NCI-H146 treated with DMSO at 0.1 percent for 48 hours (cell line): Measurements from ENCODE around the gene AATF.
A peak's percentile ranks its signal among the peaks of the same experiment; 100 is the strongest.

Experiments used
- DNase-seq: peaks from one replicate; lab custom pipeline; 2025; ENCODE audit not compliant: unreplicated experiment; lab: John Stamatoyannopoulos, UW

AATF gene

DNA sequence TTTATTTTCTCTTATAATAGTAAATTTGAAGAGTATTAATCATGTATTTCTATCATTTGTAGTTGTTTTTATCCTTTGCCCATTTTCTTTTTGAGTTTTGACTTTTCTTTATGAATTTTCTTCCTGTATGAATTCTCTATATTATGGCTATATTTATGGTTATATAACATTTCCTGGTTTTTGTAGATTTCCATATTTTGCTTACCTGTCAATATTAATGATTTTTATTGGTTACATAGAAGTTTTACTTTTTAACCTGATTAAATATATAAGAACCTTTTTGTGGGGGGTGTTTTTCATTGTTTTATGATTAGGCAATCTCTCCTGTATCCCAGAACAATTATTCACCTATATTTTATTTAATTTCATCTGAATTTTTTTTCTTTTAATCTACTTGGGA is 93.2 kb downstream of the AATF start:
- no peak for DNase-seq

GRCh38 chr17:37043201-37043600 is 94.4 kb downstream of the AATF start:
- DNase-seq: no peak

DNA sequence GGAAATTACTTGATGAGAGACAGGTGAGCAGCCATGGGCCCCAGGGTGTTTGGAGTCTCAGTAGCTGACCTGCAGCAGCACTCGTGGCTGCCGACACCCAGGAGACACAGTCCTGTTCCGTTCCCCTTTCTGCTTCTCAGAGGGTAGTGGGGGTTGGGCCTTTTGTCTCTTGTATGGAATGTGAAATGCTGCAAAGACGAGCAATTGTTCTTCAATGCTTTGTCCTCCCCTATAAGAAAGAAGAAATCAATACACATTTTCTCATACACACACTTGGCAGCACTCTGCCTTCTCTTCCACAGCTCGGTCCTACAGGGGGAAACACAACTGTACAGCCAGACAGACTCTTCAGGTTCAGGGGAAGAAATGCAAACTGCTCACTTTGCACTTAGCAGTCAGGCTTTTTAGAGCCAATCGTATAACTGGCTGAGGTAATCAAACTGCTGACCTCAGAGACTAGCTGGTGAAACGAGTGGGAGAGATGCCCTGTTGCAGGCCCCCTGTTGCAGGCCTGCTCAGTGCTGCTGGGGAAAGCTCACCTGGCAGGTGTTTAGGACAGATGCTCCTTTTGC is 96.7 kb downstream of the AATF start:
- no peak for DNase-seq

DNA sequence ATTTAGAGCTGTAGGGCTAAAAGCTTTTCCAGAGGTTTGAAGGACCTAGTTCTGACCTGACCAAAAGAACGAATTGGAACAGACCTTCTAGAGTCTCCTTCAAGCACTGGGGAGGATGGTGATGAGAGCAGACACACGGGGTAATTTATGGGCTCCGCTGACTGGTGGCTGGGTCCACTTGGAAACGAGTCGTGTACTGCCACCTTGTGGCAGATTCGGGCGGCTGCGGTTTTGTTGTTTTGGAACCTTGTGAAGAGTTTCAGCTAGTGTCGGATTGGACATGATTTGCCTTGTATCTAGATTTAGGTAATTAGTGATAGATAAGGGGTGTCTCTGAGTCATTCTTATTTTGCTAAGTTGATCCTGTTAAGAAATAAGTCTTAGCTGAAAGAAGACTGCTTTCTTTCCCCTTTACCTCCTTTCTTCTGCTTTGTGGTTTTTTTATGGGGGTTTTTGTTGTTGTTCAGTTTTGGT is 98.9 kb downstream of the AATF start:
- DNase-seq: peak; percentile 53

- DNase-seq: no peak
Observed at GRCh38 chr17:37048811-37049210, 100.1 kb downstream of the AATF start.

GRCh38 chr17:37050920-37051319 is 102.2 kb downstream of the AATF start:
- DNase-seq: no peak

DNA sequence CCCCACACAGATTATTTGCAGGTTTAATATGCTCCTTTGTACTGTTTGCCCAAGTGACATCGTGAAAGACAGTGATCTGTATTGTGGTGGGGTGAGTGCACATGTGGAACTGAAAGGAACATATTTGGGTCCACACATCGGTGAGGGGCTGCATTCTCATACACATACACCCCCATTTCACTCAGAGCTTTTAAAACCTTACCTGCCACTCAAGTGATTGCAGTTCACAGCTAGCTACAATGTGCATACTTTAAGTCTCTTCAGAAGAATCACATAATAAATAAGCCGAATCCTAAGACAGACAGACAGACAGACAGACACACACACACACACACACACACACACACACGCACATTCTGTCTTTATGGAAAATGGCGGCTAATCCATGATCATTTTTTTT is 102.6 kb downstream of the AATF start:
- DNase-seq: no peak

- DNase-seq: no peak
Observed at GRCh38 chr17:37051833-37052232, 103.1 kb downstream of the AATF start.

GRCh38 chr17:37052450-37052849 is 103.7 kb downstream of the AATF start:
- no peak for DNase-seq

DNA sequence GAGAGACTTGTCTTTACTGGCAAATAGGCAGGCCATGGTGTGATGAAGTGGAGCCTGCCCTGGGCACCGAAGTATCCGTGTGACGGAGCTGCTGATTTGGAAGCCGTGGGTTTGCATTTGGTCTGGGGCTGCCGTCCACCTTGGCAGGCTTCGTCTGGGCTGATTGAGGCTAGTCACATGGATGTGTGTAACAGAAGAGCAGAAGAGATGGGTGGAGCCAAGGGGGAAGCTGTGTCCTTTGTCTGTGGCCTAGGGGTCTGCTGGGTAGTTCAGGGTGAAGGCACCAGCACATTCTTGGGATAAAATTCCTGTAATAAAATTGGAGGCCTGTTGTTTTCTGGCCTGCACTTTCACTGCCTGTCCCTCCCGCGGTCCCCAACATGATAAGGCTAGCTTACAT is 106.1 kb downstream of the AATF start:
- no peak for DNase-seq

- no peak for DNase-seq
Observed at GRCh38 chr17:37056622-37057021, 107.9 kb downstream of the AATF start.

DNA sequence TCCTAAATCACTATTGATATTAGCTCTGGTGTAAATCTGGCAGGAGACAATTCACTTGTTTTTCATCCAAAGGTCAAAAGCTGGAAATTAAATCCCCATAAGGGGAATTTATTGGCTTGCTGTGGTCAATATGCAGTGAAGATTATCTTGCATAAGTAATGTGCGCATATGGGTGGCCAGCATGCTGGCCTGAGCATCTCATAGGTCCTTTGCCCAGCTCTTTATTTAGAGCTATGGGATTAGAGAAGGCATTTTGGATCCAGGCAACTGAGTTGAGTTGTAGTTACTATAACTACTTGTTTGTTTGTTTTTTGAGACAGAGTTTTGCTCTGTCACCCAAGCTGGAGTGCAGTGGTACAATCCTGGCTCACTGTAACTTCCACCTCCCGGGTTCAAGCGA is 110.7 kb downstream of the AATF start:
- DNase-seq: no peak

DNA sequence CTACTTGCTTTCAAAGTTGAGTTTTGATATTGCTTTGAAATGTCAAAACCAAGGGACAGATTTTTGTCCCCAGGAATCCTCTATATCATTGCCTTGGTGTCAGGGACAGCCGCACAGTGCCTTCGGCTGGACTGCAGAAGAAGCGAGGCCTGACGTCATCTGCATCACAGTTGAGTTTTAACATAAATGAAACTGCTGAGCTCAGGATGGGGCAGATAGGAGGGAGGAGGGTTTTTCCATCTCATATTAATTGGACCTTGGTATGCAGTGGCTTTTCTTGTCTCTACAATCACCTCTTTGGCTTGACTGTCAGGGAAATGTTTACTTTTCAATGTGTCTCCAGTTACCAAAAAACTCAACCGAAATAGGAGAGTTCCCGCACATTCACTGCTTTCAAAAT is 111.3 kb downstream of the AATF start:
- no peak for DNase-seq

GRCh38 chr17:37060928-37061327 is 112.2 kb downstream of the AATF start:
- no peak for DNase-seq

DNA sequence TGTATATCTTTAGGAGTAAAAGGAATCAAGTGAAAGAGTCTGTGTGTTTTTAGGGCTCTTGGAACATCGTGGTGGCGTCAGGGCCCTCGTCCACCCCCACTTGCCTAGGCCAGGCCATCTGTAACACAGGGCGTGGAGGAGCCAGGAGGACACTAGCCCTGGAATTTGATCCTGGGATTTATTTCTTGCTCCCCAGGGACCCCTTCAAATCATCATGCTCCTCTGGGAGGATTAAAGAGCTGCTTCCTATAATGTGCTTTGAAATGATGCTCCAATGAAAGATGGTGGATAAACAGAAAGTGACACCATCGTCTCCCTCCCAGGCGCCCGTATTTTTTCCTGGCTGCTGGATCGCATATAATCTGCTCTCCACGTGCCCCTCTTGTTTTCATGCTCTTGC is 113.3 kb downstream of the AATF start:
- no peak for DNase-seq

DNA sequence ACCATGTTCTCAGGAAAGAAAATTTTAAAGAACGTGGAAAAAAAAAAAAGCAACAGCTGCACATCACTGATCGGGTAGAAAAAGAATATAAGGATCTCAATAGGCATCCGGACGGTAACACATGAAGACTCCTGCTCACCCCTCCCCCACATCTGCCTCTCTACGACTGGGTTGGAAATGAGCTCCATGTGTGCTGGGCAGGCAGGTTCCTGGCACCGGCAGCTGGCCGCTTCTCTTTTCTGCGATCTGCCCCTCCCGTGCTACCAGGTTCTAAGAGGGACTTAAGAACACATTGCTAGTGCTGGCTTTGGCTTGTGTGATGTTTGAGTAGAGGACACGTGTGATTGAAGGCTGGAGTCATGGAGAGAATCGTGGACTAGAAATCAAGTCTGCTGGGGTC is 115.5 kb downstream of the AATF start:
- no peak for DNase-seq

DNA sequence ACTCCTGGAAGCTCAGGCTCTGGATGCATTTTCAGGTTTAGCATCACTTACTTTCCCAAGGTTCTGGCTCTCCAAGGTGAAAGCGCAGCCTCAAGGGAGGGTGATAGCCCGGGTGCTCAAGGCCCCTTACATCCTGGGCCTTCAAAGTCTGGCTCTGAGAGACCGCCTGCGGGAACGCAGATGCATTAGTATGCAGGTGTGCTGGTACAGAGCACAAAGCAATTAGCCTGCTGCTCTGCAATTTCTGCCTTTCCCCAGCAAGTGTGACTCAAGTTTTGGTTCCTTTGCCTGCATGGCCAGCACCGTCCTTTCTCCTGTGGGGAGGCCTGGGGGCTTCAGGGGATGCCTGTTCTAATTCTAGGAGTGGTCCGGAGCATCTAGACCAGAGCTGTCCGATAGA is 116.2 kb downstream of the AATF start:
- no peak for DNase-seq

GRCh38 chr17:37065486-37066321 is 117.0 kb downstream of the AATF start:
- DNase-seq: no peak

- DNase-seq: no peak
Observed at GRCh38 chr17:37066322-37067255, 117.8 kb downstream of the AATF start.

DNA sequence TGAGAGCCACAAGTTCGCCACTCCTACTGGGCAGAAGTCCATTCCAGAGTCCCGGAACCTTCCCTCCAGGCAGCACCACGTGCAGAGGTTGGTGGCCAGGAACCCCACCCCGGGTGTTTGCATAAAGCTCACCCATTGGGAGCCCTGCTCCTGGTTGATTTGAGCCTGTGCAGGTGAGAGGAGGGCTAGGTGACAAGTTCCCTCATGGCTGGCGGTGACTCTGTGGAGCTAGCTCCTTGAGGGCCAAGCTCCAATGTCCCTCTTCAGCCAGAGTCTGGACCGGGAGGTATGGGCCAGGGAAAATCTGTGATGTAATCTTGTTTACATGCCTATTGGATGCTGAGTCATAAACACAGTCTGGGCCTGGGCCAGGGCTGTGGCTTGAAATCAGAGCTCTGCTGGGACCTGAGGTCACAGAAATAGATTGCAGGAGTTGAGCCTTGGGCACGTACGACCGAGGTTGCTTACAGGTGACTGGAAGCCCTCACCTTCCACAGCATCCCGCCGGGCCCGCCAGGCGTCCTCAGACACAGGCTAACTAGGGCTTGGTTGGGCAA is 118.9 kb downstream of the AATF start:
- no peak for DNase-seq

- no peak for DNase-seq
Observed at GRCh38 chr17:37068266-37068665, 119.5 kb downstream of the AATF start.
